SKM-1 (cell line): Measurements from ENCODE around the gene ZNHIT6.
"Not testable (repeated sequence)": the region's sequence is repeated elsewhere in the genome, so short reads cannot be mapped to it uniquely, and the experiment has no call there.

Source experiments
- DNase-seq: peaks from one replicate; lab custom pipeline; 2025; ENCODE audit not compliant: unreplicated experiment; lab: John Stamatoyannopoulos, UW

ZNHIT6 gene

GRCh38 chr1:85672031-85672660, 36.1 kb downstream of the ZNHIT6 start:
- no peak for DNase-seq

- no peak for DNase-seq
These were observed 42.3 kb downstream of the ZNHIT6 start for GRCh38 chr1:85665932-85666331.

GRCh38 chr1:85663382-85663781, 44.9 kb downstream of the ZNHIT6 start:
- DNase-seq: no peak

GRCh38 chr1:85661767-85662166, 46.5 kb downstream of the ZNHIT6 start:
- no peak for DNase-seq

GRCh38 chr1:85660541-85660940, 47.7 kb downstream of the ZNHIT6 start:
- no peak for DNase-seq

GRCh38 chr1:85659174-85659573, 49.1 kb downstream of the ZNHIT6 start:
- DNase-seq: no peak

- no peak for DNase-seq
These were observed 51.3 kb downstream of the ZNHIT6 start for GRCh38 chr1:85656948-85657347.

- DNase-seq: no peak
These were observed 52.0 kb downstream of the ZNHIT6 start for GRCh38 chr1:85656256-85656655.

GRCh38 chr1:85655315-85655714, 52.9 kb downstream of the ZNHIT6 start:
- no peak for DNase-seq

GRCh38 chr1:85654066-85654782, 54.0 kb downstream of the ZNHIT6 start:
- no peak for DNase-seq

GRCh38 chr1:85652327-85652726, 55.9 kb downstream of the ZNHIT6 start:
- no peak for DNase-seq

- no peak for DNase-seq
These were observed 57.6 kb downstream of the ZNHIT6 start for GRCh38 chr1:85650645-85651044.

- no peak for DNase-seq
These were observed 58.6 kb downstream of the ZNHIT6 start for GRCh38 chr1:85649591-85649990.

- DNase-seq: not testable (repeated sequence)
These were observed 66.4 kb downstream of the ZNHIT6 start for GRCh38 chr1:85641598-85642556.

- not testable (repeated sequence) for DNase-seq
These were observed 68.3 kb downstream of the ZNHIT6 start for GRCh38 chr1:85639920-85640319.

- DNase-seq: no peak
These were observed 69.8 kb downstream of the ZNHIT6 start for GRCh38 chr1:85638412-85638811.

- DNase-seq: no peak
These were observed 77.7 kb downstream of the ZNHIT6 start for GRCh38 chr1:85630493-85630892.

GRCh38 chr1:85629532-85629920, 78.7 kb downstream of the ZNHIT6 start:
- no peak for DNase-seq

GRCh38 chr1:85628791-85629531, 79.3 kb downstream of the ZNHIT6 start:
- no peak for DNase-seq

GRCh38 chr1:85626818-85627217, 81.4 kb downstream of the ZNHIT6 start:
- DNase-seq: no peak

- DNase-seq: no peak
These were observed 83.9 kb downstream of the ZNHIT6 start for GRCh38 chr1:85624361-85624760.
